ENCODE measurements around the gene CFAP141.

DNA sequence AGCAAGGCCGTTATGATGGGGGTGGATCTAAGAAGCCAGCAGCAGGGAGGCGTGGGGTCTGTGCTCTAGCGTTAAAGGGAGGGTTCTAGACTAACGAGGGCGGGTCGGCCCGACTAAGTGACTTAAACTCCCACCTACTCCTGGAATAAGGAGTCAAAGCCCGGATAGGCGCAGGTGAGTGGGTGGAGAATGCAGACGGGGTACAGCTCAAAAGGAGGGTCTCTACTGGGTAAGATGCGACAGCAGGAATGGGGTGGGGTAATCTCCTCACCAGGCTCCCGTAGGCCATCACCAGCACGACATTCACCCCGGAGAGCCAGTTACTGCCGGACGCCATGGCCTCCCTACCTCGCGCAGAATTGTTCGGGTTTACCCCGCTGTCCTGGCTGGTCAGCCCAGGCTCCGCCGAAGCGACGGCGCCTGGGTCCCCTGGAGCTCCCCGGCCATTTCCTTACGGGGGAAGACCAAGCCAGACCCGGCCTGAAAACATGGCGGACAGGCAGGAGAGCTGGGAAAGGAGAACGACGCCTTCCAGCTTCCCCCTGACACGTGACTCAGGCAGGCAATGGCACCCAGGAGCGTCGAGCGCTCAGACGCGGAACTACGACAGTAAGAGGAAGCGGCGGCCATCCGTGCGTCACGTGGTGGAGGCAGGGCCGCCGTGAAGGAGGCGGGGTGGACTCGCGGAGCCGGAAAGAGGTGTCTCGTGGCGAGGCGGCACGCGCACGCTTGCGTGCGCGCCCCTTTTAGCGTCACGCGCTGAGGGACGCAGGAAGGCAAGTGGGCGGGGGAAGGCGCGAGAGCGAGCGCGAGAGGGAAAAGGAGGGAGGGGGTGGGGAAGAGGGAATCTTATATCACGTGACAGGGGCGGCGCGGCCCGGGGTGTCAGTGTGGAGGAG lies 14.2 kb upstream of the CFAP141 start, which contains the start of gene UBAP2L:
- TF ChIP-seq, protein P1, sequence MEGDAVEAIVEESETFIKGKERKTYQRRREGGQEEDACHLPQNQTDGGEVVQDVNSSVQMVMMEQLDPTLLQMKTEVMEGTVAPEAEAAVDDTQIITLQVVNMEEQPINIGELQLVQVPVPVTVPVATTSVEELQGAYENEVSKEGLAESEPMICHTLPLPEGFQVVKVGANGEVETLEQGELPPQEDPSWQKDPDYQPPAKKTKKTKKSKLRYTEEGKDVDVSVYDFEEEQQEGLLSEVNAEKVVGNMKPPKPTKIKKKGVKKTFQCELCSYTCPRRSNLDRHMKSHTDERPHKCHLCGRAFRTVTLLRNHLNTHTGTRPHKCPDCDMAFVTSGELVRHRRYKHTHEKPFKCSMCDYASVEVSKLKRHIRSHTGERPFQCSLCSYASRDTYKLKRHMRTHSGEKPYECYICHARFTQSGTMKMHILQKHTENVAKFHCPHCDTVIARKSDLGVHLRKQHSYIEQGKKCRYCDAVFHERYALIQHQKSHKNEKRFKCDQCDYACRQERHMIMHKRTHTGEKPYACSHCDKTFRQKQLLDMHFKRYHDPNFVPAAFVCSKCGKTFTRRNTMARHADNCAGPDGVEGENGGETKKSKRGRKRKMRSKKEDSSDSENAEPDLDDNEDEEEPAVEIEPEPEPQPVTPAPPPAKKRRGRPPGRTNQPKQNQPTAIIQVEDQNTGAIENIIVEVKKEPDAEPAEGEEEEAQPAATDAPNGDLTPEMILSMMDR (IDR thresholded peaks at IDR 0.05; ENCODE audit: low read depth, low read length, missing input control), result no peak
- TF ChIP-seq, protein P2, sequence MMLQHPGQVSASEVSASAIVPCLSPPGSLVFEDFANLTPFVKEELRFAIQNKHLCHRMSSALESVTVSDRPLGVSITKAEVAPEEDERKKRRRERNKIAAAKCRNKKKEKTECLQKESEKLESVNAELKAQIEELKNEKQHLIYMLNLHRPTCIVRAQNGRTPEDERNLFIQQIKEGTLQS (IDR thresholded peaks at IDR 0.05), result no peak
- TF ChIP-seq, protein P3, sequence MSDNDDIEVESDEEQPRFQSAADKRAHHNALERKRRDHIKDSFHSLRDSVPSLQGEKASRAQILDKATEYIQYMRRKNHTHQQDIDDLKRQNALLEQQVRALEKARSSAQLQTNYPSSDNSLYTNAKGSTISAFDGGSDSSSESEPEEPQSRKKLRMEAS (IDR thresholded peaks at IDR 0.05), result peak; percentile 98
- TF ChIP-seq SP1 (IDR thresholded peaks at IDR 0.05) (peak; percentile 76), TAF1 (conservative IDR thresholded peaks at IDR 0.05) (no peak), GABPA (IDR thresholded peaks at IDR 0.05 in 1 of 2, conservative IDR thresholded peaks at IDR 0.05 in 1 of 2) (peak in 1 of 2 donors; percentile 92)
